ENCODE data around the gene SIRPG.

The SIRPG gene

GRCh38 chr20:1672728-1673127 is 15.1 kb upstream of the SIRPG start:
- DNase-seq (ENCODE audit: extremely low read depth, low read depth): no peak
- TF ChIP-seq, protein P1, sequence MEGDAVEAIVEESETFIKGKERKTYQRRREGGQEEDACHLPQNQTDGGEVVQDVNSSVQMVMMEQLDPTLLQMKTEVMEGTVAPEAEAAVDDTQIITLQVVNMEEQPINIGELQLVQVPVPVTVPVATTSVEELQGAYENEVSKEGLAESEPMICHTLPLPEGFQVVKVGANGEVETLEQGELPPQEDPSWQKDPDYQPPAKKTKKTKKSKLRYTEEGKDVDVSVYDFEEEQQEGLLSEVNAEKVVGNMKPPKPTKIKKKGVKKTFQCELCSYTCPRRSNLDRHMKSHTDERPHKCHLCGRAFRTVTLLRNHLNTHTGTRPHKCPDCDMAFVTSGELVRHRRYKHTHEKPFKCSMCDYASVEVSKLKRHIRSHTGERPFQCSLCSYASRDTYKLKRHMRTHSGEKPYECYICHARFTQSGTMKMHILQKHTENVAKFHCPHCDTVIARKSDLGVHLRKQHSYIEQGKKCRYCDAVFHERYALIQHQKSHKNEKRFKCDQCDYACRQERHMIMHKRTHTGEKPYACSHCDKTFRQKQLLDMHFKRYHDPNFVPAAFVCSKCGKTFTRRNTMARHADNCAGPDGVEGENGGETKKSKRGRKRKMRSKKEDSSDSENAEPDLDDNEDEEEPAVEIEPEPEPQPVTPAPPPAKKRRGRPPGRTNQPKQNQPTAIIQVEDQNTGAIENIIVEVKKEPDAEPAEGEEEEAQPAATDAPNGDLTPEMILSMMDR (IDR thresholded peaks at IDR 0.05; ENCODE audit: low read depth, low read length): no peak

GRCh38 chr20:1671891-1672669 is 14.5 kb upstream of the SIRPG start:
- DNase-seq (ENCODE audit: extremely low read depth, low read depth): no peak
- TF ChIP-seq, protein P1 (IDR thresholded peaks at IDR 0.05; ENCODE audit: low read depth, low read length): no peak

DNA sequence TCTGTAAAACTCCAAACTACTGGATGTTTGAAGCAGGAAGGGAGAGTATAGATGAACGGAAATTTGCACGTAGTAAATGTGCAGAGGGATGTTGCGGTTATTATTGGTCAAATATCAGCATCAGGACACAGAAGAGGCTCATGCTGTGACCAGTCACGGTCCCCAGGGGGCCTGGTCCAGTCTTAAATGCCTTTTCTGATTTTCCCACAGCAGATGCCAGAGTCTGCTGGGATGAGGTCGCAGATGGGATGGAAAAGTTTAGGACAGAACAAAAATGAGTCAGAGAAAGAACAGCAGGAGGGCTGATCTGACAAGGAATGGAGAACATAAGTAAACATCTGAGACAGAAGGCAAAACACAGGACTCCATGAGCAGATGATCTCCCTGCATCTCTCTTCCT is 11.7 kb upstream of the SIRPG start:
- DNase-seq (ENCODE audit: extremely low read depth, low read depth): no peak
- TF ChIP-seq, protein P1 (IDR thresholded peaks at IDR 0.05; ENCODE audit: low read depth, low read length): no peak

GRCh38 chr20:1667502-1668085 is 10.0 kb upstream of the SIRPG start:
- TF ChIP-seq, protein P1 (IDR thresholded peaks at IDR 0.05; ENCODE audit: low read depth, low read length): no peak
- DNase-seq (ENCODE audit: extremely low read depth, low read depth): no peak

- DNase-seq (ENCODE audit: extremely low read depth, low read depth): no peak
- TF ChIP-seq, protein P1 (IDR thresholded peaks at IDR 0.05; ENCODE audit: low read depth, low read length): no peak
Measured at GRCh38 chr20:1666802-1667201, 9.2 kb upstream of the SIRPG start.

DNA sequence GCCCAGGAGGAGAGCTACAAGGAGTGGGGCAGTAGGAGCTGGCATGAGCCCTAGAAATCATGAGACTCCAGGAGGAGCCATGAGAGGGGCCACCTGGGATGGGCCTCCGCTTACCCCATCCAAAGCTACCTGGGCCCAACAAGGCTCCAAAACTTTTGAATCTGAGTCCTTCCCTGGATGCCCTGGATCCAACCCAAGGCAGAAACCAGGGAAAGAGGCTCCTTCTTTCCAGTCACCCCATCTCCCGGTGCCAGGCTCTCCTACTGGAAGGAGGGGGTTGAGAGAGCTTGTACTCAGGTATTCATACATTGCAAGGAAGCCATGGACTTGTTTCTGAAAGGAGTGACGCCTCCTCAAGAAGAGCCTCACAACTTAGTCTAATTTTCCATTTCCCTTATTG is 7.8 kb upstream of the SIRPG start:
- no peak for DNase-seq (ENCODE audit: extremely low read depth, low read depth)
- TF ChIP-seq, protein P1 (IDR thresholded peaks at IDR 0.05; ENCODE audit: low read depth, low read length): no peak

DNA sequence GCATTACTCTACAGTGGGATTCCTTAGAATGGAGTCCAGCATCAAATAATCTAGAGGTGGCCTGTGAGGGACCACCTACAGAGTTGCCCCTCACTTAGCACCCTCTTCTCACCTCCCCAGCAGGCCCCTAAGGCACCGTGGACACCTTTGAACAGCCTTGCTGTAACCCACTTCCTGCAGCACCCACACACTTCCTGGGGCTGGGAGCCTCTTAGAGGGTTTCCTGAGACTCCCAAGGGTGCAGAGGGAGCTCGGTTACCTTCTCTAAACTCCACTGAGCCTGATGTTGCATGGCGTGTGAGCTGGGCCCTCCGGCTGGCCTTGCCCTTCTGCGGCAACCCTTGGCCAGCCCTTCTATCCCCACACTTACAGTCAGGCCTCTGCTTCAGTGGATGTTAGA is 7.3 kb upstream of the SIRPG start:
- no peak for DNase-seq (ENCODE audit: extremely low read depth, low read depth)
- TF ChIP-seq, protein P1 (IDR thresholded peaks at IDR 0.05; ENCODE audit: low read depth, low read length): no peak

Data from AG09319 (cell line).